ENCODE results near the gene XPA. TPM values are rescaled to one million over a fixed set of nuclear protein-coding genes. Genes with fewer than 3 reads are reported as not detected.
A peak's percentile ranks its signal among the peaks of the same experiment; 100 is the strongest.

The XPA gene
- total and polyA plus RNA-seq, 5 experiments from 2014 or later: 22.2 to 39.2 (median 34.8) TPM

DNA sequence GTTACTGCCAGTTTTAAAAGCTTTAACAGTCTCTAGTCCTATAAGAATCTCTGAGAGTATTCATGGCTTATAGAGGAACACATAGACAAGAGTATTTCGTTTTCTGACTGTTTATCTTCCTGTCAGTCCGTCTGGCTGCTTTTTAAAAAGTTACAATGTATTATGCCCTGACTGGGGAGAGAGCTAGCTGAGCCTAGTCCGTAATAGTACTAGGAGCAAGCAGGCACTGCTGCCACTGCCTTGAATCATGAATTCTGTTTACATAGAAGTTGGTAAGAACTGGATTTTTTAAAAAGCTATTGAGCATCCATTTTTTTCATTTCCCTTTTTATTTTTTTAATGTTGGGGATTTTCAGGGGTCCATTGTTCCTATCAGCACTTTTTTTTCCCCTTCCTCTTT lies 26.6 kb downstream of the XPA start:
- ATAC-seq: no peak
- DNase-seq: no peak
- Mint-ChIP-seq H3K4me3 (no peak overlapping the region), H3K27ac (peak overlapping the region in 5 of 10 donors; percentile 7 to 48 (median 22)), H3K4me1 (peaks cover 7 to 11% (median 9%) of the 10 kb centered on the region in 4 donors), H3K9me3 (no peaks in the 10 kb centered on the region), H3K27me3 (no peaks in the 10 kb centered on the region), H3K36me3 (peaks cover 0 to 94% (median 17%) of the 10 kb centered on the region in 3 donors)
- POLR2A ChIA-PET: interaction anchor here (0.5 to 1.5 kb wide), 2 partner anchors 37 to 162 kb away, joined by 3 to 4 read pairs; partner anchors contain the start of genes NCBP1 and TSTD2

DNA sequence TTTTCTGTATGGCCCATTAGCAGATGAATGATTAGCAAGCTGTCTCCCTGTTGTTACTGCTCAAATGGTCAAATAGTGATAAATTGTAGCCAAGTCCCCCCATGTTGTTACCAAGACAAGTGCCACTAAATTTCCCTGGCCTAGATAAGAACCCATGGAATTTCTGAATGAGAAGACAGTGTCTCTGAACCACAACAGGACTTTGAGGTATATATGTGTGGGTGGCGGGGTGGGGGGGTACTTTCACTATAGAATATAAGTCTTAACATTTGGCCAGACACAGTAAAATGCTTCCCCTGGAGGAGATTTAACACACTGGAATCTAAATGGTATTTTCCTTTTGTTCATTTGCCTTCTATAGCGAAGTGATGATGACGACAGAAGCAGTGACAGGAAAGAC lies 28.7 kb downstream of the XPA start:
- POLR2A ChIA-PET: no interaction called here
- Mint-ChIP-seq H3K4me1 (peaks cover 8 to 12% (median 11%) of the 10 kb centered on the region in 4 donors), H3K9me3 (no peaks in the 10 kb centered on the region), H3K27me3 (no peaks in the 10 kb centered on the region), H3K27ac (peak overlapping the region in 5 of 10 donors; percentile 11 to 47 (median 34)), H3K4me3 (no peak overlapping the region), H3K36me3 (peaks cover 0 to 93% (median 17%) of the 10 kb centered on the region in 3 donors)
- ATAC-seq (no peak), DNase-seq (no peak)

DNA sequence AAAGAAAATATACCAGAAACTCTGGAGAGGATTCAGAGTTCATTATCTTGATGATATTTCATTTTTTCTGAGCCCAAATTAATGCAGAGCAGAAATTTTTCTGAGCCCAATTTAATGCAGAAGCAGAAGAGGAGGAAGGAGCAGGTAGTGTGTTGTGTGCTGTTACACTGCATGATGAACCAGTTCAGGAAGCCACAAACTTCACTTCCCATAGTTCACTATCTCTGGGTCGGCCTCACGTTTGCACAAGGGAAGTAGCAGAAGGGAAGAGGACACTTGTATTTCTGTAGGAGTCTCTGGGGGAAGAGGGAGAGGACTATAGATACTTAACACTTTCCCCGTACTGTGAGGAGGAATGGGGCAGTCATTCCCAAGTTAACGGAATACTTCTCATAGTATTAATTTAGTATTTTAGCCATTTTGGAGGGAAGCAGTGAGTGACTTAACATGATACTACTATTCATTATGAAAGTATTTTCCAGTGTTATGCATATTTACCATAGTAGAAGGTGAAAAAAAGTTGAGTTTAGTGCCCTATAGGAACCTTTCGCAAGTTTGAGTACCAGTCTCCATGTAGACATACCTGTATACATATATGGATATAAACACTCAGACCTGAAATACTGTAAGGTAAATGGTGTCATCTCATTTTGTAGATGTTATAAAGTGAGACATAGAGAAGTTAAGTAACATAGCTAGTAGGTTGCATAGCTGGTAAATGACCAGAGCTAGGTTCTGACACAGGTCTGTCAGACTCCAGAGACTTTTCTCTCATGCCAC lies 30.0 kb downstream of the XPA start:
- Mint-ChIP-seq H3K27ac (peak overlapping the region; percentile 4 to 87 (median 64)), H3K4me1 (peaks cover 8 to 12% (median 11%) of the 10 kb centered on the region in 4 donors), H3K36me3 (peaks cover 0 to 95% (median 15%) of the 10 kb centered on the region in 3 donors), H3K4me3 (peak overlapping the region in 1 of 10 donors; percentile 59), H3K9me3 (no peaks in the 10 kb centered on the region), H3K27me3 (no peaks in the 10 kb centered on the region)
- ATAC-seq (no peak), DNase-seq (no peak)
- POLR2A ChIA-PET: no interaction called here

DNA sequence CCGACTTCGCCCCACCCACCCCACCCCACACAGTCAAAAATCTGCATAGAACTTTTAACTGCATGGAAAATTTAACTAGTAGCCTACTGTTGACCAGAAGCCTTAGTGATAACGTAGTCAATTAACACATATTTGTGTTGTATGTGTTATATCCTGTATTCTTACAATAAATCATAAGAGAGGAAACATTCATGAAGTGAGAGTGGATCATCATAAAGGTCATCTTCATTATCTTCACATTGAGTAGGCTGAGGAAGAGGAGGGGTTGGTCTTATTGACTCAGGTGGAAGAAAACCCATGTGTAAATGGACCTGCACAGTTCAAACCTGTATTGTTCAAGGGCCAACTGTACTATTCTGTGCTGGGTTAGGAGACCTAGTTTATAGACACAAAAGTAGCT lies 31.4 kb downstream of the XPA start:
- H3K4me1 Mint-ChIP-seq: peaks cover 8 to 12% (median 11%) of the 10 kb centered on the region in 4 donors
- peak overlapping the region in 5 of 10 donors; percentile 1 to 72 (median 25) for H3K27ac Mint-ChIP-seq
- no peaks in the 10 kb centered on the region for H3K9me3 Mint-ChIP-seq
- H3K4me3 Mint-ChIP-seq: no peak overlapping the region
- H3K27me3 Mint-ChIP-seq: no peaks in the 10 kb centered on the region
- DNase-seq (no peak), ATAC-seq (no peak)
- peaks cover 0 to 96% (median 13%) of the 10 kb centered on the region in 3 donors for H3K36me3 Mint-ChIP-seq
- POLR2A ChIA-PET: no interaction called here

DNA sequence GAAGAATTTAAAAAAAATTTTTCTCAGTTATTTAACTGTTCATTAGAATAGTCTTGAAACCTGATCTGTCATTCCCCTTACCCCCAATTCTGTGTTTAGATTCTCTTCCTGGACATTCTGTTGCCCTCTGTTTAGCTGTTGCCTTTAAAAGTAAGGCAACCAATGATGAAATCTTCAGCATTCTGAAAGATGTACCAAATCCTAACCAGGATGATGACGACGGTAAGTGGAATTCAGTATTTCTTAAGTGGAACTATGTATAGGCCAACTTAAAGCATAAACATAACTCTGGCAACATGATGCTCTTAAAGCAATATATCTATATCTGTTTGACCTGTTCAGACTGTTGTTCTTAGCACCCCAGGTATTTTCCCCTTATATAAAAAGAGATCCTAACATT lies 36.3 kb downstream of the XPA start:
- peak overlapping the region in 4 of 10 donors; percentile 5 to 52 (median 12) for H3K27ac Mint-ChIP-seq

DNA sequence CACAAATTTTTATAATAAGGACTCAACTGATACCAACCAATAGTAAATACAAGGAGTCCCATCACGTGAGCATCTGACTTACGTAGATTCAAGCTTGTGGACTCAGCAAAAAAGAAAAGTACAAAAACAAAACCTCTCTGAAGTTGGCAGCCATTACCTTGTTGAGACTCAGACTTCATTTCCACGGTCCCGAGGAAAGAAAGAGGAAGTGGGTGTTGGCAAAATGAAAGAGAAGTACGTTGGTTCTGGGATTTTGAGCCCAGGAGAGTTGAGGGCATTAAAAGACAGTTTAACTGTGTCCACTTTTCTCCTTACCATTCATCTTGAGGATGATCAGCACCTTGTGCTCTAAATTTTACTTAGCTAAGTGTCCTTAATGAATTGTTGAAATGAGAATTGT lies 36.8 kb downstream of the XPA start:
- Mint-ChIP-seq H3K27ac (peak overlapping the region in 2 of 10 donors; percentile 8 to 20), H3K4me1 (peaks cover 0 to 8% (median 7%) of the 10 kb centered on the region in 4 donors), H3K27me3 (no peaks in the 10 kb centered on the region), H3K9me3 (no peaks in the 10 kb centered on the region), H3K4me3 (no peak overlapping the region), H3K36me3 (peaks cover 0 to 97% (median 40%) of the 10 kb centered on the region in 3 donors)
- POLR2A ChIA-PET: no interaction called here
- no peak for DNase-seq
- ATAC-seq: no peak

More for the DNA sequence above, 36.3 kb downstream of the XPA start:
- DNase-seq (no peak), ATAC-seq (no peak)
- peaks cover 0 to 9% (median 7%) of the 10 kb centered on the region in 4 donors for H3K4me1 Mint-ChIP-seq
- POLR2A ChIA-PET: no interaction called here
- H3K36me3 Mint-ChIP-seq: peaks cover 0 to 96% (median 36%) of the 10 kb centered on the region in 3 donors
- H3K9me3 Mint-ChIP-seq: no peaks in the 10 kb centered on the region
- H3K27me3 Mint-ChIP-seq: no peaks in the 10 kb centered on the region
- no peak overlapping the region for H3K4me3 Mint-ChIP-seq

DNA sequence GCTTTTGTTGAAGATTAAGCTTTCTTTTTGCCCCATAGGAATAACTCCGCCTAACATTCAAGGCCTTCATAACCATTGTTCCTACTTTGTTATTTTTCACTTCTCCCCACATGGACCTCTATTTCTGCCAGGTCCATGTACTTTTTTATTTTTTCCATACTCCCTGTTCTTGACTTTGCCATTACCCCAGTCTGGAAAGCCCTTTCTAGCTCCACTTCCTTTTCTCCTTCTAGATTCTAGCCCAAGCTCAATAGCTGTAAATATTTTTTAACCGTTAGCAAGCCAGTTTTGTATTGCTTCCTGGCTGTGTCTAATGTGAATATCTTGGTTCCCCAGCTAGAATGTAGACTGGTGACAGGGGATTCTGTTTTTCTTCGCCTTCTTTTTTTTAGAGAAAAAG lies 37.4 kb downstream of the XPA start:
- Mint-ChIP-seq H3K9me3 (no peaks in the 10 kb centered on the region), H3K36me3 (peaks cover 0 to 97% (median 37%) of the 10 kb centered on the region in 3 donors), H3K4me1 (peaks cover 0 to 8% (median 6%) of the 10 kb centered on the region in 4 donors), H3K27ac (peak overlapping the region in 5 of 10 donors; percentile 6 to 79 (median 20)), H3K27me3 (no peaks in the 10 kb centered on the region), H3K4me3 (no peak overlapping the region)
- ATAC-seq: no peak
- no peak for DNase-seq
- POLR2A ChIA-PET: no interaction called here

DNA sequence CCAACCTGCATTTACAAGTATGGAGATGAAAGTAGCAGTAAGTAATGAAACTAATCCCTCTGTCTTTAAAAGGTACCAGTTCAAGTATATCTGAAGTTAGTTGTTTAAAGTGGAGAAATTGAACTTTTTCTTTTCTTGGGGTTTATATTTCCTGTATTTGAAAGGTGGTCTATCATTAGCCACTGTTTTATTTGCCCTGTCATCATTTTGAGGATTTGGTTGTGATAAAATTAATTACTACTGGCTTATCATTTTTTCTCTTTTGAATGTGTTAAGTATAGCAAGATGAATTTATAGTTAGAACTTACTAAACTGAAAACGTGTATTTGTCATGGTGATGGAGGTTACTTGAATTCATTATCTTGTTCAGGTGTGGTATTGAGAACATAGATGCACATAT lies 38.4 kb downstream of the XPA start:
- Mint-ChIP-seq H3K36me3 (peaks cover 0 to 98% (median 37%) of the 10 kb centered on the region in 3 donors), H3K27me3 (no peaks in the 10 kb centered on the region), H3K4me3 (no peak overlapping the region), H3K4me1 (peaks cover 0 to 8% (median 4%) of the 10 kb centered on the region in 4 donors), H3K27ac (peak overlapping the region in 5 of 10 donors; percentile 15 to 56 (median 26)), H3K9me3 (no peaks in the 10 kb centered on the region)
- ATAC-seq: no peak
- DNase-seq: no peak
- POLR2A ChIA-PET: no interaction called here

DNA sequence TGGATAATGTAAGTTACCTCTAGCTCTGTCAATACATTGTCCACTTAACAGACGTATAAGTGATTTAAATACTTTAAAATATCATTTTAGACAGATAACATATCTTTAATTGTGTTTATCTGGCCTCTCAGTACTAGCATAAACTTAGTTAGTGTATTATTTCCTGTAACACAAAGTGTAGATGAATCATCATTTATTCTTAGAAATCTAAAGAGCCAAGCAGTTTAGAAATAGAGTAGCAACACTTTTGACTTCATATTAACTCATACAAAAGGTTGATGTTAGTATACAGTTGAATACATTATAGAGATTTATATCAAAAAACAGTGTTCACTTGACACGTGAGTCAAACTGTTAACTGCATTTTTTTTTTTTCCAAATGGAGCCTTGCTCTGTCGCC lies 45.5 kb downstream of the XPA start:
- no peak for DNase-seq
- H3K9me3 Mint-ChIP-seq: no peaks in the 10 kb centered on the region
- no peaks in the 10 kb centered on the region for H3K27me3 Mint-ChIP-seq
- H3K4me1 Mint-ChIP-seq: peaks cover 0 to 4% (median 1%) of the 10 kb centered on the region in 4 donors
- POLR2A ChIA-PET: interaction anchor here (1.2 kb wide), 1 partner anchor 18 kb away, joined by 4 read pairs; the partner anchor contains the start of genes NCBP1 and TSTD2
- no peak overlapping the region for H3K4me3 Mint-ChIP-seq
- H3K36me3 Mint-ChIP-seq: peaks cover 0 to 86% (median 30%) of the 10 kb centered on the region in 3 donors
- H3K27ac Mint-ChIP-seq: peak overlapping the region in 1 of 10 donors; percentile 63
- ATAC-seq: no peak

DNA sequence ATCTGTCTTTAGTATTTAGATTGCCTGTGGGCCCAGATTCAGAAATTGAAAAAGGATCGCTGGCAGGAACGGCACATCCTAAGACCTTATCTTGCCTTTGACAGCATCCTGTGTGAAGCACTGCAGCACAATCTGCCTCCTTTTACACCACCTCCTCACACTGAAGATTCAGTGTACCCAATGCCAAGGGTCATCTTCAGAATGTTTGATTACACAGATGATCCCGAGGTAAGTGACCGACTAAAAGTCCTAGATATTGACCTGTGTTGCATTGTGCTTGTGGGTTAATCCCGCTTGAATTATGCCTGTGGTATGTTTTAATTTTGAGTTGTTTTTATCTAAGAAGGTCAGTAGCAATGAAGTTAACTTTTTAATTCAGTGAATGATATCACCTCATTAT lies 49.1 kb downstream of the XPA start:
- Mint-ChIP-seq H3K27ac (peak overlapping the region in 2 of 10 donors; percentile 2 to 86), H3K9me3 (no peaks in the 10 kb centered on the region), H3K4me3 (no peak overlapping the region), H3K4me1 (peaks cover 2 to 11% (median 8%) of the 10 kb centered on the region in 4 donors), H3K36me3 (peaks cover 0 to 82% (median 17%) of the 10 kb centered on the region in 3 donors), H3K27me3 (no peaks in the 10 kb centered on the region)
- POLR2A ChIA-PET: no interaction called here
- DNase-seq (no peak), ATAC-seq (no peak)

DNA sequence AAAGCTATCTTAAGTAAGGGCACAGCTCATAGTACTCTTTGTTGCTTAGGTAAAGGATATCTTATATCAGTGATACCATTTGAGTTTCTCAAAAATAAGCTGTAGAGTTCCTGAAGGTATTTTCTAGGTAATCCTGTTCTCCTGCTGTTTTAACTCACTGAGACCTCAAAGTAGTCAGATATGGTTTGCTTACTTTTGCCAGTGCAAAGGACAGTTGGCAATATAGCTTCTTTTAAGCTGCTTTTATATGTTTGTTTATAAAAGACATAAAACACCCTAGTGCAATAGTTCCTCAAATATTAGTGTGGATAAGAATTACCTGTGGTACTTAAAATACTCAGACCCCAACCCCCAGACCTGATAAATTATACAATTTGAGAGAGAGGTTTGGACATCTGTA lies 51.4 kb downstream of the XPA start:
- Mint-ChIP-seq H3K4me1 (peaks cover 4 to 12% (median 8%) of the 10 kb centered on the region in 4 donors), H3K9me3 (no peaks in the 10 kb centered on the region), H3K27ac (no peak overlapping the region), H3K36me3 (peaks cover 0 to 82% (median 22%) of the 10 kb centered on the region in 3 donors), H3K4me3 (no peak overlapping the region), H3K27me3 (no peaks in the 10 kb centered on the region)
- ATAC-seq (no peak), DNase-seq (no peak)
- POLR2A ChIA-PET: interaction anchor here (1.6 kb wide), 1 partner anchor 12 kb away, joined by 3 read pairs; the partner anchor contains the start of gene NCBP1

DNA sequence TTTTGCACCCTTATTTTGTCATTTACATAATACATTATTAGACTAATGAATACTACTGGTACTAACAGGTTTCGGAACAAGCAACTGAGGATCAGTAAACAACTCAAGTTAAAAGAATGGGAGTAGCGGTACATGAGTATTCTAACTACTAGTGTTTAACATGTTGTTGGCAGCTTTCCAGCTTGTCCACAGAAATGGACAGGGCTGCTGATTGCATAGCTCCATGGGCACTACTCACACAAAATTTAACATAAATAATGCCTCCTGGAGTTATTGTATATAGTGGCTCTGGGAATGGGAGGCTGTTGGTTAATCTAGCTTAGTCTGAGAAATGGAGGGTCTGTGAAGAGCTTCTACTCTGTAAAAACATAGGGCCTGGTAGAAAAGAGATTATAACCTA lies 56.8 kb downstream of the XPA start:
- peaks cover 0 to 63% (median 12%) of the 10 kb centered on the region in 3 donors for H3K36me3 Mint-ChIP-seq
- peaks cover 30 to 61% (median 48%) of the 10 kb centered on the region in 4 donors for H3K4me1 Mint-ChIP-seq
- no peaks in the 10 kb centered on the region for H3K9me3 Mint-ChIP-seq
- ATAC-seq (no peak), DNase-seq (no peak)
- no peak overlapping the region for H3K4me3 Mint-ChIP-seq
- H3K27ac Mint-ChIP-seq: peak overlapping the region in 4 of 10 donors; percentile 1 to 32 (median 18)
- H3K27me3 Mint-ChIP-seq: no peaks in the 10 kb centered on the region
- POLR2A ChIA-PET: interaction anchor here (0.6 to 0.8 kb wide), 2 partner anchors 8 to 1177 kb away, joined by 3 read pairs; no protein-coding TSS in a partner anchor

DNA sequence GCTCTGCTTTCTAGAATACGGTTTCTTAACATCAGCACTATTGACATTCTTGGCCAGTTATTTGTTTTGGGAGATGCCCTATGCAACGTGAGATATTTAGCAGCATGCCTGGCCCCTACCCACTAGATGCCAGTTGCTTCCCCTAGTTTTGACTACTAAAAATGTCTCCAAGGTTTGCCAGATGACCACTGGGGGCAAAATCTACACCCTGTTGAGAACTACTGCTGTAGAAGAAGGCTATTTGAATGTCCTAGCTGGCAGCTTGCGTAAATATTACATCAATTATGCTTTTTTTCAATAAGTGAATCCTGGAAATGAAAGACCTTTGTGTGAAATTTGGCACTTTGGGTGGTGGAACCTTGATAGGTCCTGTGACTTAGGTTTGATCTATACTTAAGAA lies 58.5 kb downstream of the XPA start:
- POLR2A ChIA-PET: no interaction called here
- Mint-ChIP-seq H3K36me3 (peaks cover 0 to 48% (median 5%) of the 10 kb centered on the region in 3 donors), H3K27ac (peak overlapping the region in 2 of 10 donors; percentile 16 to 59), H3K9me3 (no peaks in the 10 kb centered on the region), H3K4me3 (peak overlapping the region in 3 of 10 donors; percentile 2 to 59 (median 13)), H3K27me3 (no peaks in the 10 kb centered on the region), H3K4me1 (peaks cover 38 to 71% (median 61%) of the 10 kb centered on the region in 4 donors)
- no peak for ATAC-seq
- DNase-seq: no peak

Data from naive thymus-derived CD8-positive, alpha-beta T cell (primary cell).